HG02759 (cell line): ENCODE data around the gene SNN.

Source experiments
- ATAC-seq: cut with Tn5 transposase; IDR thresholded peaks from one replicate; pipeline ENCODE4 v1.9.1; 2021; ENCODE audit warnings: mild to moderate bottlenecking, moderate library complexity; ENCODE audit not compliant: unreplicated experiment

Gene SNN

DNA sequence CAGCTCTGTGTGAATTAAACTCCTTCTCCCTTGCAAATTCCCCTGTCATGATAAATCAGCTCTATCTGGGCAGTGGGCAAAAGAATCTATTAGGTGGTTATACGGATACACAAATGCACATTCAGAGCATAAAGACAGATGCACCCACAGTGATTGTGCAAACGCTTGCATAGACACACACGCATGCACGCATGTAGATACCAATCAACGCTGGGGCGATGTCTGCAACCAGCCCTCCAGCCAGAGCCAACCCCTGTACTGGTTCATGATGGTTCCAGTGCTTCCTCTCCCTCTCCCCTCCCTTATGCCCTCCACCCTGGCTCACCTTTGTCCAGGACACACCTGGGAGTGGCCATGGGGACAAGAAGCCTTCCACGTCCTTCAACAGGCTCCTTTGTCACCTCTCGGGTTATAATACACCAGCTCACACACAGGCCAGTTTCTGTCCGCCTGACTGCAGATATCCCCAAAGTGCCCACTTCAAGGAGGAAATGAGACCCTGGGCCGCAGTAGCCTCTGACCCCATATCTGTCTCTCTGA lies 33.1 kb upstream of the SNN start:
- ATAC-seq, result no peak

DNA sequence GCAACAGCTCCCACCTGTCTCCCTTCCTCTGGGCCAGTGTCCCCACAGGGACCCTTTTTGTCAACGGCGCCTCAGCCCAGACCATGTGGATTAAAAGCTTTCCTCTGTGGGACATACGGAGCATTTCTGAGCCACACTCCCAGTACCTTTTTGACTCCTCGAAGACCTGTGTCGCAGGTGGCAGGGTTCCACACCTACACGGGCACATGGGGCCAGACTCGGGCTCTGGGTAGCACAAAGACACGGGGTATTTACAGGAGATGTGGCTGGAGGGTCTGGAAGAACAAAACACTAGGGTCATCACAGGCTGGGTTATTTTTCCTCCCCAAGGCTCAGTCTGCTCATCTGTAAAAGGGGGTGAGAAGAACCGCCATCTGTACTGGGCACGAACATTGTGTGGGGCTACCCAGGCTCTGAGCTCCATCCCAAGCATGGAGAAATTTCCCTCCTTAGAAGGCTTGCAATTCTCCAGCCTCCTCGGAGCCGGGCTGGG lies 32.5 kb upstream of the SNN start:
- no peak for ATAC-seq

DNA sequence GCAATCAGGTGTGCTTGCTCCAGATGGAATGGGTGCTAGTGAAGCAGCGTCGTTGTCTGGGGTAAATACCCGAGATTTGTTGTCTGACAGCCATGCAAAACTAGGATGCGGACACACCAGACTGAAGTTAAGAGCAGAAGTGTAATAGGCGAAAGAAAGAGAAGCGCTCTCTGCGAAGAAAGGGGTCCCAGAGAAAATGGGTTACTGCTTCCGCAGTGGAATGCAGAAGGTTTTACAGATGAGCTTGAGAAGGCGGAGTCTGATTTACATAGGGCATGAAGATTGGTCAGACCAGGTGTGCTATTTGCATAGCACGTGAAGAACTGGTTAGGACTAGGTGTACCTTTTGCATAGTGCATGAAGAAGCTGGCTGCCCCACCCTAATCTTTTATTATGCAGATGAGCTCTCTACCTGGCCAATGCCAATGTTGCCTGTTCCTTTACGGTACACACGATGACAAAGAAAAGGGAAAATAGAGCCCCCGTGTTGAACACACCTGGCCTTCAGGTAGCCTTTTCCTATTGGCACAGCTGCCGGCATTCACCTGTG lies 32.0 kb upstream of the SNN start:
- no peak for ATAC-seq

DNA sequence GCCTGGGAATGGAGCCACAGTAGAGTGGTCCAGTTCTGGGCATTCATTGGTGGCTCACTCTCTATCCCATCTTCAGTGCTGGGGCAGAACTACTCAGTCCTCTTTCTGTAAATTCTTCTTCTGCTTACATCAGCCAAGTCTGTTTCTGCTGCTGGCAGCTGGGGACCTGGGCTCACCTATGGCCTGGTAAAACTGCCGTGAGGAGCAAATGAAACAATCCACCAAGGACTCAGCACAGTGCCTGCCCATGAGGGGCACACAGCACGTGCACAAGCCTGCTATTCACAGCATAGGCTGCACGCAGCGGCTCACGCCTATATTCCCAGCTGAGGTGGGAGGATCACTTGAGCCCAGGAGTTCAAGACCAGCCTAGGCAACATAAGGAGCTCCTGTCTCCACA lies 30.9 kb upstream of the SNN start:
- ATAC-seq, result no peak

DNA sequence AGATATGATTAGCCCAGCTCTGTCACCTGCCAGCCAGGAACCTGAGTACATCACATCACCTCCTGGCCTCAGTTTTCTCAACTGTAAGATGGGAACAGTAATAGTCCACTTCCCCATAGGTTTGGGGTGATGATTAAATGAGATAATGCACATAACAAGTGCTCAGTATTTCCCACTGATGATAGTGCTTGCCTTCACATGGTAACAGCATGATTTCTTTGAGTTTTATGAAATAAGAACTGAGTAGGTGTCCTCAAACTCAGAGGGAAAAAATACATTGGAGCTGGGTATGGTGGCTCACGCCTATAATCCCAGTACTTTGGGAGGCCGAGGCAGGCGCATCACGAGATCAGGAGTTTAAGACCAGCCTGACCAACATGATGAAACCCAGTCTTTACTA lies 30.1 kb upstream of the SNN start:
- ATAC-seq, result no peak

DNA sequence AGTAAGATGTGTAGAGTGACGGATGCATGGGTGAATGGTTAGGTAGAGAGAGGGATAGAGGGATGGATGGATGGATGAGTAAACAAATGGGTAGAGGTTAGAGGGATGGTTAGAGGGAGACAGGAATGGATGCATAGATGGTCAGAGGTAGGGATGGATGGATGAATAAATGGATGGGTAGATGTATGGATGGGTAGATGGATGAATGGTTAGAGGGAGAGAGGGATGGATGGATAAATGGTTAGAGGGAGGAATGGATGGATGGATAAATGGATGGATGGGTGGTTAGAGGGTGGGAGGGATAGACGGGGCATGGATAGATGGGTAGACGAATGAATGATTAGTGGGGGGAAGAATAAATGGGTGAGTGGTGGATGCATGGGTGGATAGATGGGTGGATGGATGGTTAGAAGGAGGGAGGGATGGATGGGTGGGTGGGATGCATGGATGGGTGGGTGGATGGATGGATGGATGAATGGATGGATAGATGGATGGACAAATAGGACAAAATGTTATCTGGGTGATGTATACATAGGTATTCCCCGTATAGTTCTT lies 29.2 kb upstream of the SNN start:
- ATAC-seq, result no peak

DNA sequence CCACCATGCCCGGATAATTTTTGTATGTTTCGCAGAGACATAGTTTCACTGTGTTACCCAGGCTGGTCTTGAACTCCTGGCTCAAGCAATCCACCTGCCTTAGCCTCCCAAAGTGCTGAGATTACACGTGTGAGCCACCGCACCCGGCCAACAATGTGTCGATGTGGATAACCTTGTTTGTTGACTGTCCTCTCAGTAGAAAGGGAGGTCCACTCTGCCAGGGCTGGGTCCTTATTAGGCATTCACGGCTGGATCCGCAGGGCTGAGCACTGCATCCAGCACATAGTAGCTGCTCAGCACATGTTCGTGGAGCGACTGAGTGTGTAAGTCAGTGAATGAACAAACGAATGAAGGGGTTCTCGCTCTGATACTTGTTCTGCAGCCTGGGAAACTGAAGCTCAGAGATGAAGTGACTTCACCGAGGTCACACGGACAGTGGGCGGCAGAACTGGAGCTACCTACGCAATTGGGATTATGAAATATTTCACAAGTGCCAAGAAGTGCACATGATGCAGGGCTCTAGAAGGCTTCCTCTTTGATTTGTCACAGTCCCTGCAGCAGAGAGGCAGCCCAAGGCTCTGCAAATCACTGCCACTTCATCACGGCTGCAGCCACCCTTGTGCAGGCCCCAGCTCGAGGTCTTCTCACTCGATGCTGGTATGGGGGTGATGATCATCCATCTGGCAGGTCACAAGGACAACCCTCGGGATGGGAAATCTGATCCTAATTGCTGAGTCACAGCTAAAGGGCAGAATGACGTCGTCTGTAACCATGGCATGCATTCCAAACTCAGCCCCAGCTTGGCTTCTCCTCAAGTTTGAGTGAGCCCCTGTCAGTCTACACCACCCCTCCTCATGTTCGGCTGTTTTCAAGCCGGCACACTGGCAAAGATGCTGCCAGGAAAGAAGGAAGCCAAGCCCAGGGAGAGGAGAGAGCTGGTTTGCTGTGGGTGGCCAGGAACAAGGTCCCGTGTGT lies 28.0 kb upstream of the SNN start:
- no peak for ATAC-seq

DNA sequence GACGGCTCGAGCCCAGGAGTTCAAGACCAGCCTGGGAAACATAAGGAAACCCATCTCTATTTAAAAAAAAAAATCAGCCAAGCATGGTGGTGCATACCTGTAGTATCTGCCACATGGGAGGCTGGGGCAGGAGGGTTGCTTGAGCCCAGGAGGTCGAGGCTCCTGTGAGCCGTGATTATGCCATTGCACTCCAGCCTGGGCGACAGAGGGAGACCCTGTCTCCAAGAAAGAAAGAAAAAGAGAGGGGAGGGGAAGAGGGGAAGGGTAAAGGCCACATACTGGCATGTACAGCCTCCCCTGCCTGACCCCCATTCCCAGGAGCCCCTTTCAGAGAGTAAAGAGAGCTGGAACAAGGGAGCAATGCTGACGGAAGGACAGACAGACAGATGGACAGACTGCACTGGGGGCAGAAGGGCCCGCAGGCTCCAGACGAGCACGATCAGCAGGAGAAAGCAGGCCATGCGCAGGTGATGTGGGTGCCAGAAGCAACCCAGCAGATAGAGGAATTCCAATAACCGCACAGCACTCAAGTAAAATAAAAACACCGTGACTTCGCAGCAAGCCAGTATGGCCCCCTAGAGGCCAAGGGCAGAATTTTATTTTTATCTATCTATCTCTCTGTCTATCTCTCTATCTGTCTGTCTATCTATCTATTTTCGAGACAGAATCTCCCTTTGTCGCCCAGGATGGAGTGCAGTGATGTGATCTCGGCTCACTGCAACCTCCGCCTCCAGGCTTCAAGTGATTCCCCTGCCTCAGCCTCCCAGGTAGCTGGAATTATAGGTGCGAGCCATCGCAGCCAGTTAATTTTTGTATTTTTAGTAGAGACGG lies 27.1 kb upstream of the SNN start:
- ATAC-seq, result no peak

DNA sequence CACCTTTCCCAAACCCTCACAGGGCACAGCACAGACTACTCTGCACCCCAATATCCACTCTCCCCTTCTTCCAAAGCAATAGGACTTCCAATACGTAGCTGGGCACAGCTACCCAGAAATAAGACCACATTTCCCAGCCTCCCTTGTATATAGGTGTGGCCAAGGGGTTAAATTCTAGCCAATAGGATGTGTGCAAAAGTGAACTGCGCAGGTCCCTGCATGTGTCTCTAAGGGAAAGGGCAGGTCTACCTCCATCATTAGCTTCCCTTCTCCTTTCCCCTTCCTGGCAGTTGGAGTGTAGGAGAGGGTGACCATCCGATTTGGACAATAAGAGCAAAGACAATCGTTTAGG lies 25.5 kb upstream of the SNN start:
- no peak for ATAC-seq

DNA sequence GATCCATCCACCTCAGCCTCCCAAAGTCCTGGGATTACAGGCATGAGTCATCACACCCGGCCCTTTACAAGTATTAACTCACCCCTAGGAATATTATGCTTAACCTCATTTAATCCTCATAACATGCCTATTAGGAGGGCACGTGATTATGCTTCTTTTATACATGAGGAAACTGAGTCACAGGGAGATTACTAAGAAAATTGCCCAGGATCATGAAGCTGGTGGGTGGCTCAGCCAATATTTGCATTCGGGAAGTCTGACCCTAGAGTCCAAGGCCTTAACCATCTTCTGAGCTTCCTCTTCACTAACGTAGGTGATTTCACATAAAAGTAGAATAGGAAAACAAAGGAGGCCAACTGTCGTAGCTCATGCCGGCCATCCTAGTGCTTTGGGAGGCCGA lies 19.0 kb upstream of the SNN start:
- no peak for ATAC-seq

DNA sequence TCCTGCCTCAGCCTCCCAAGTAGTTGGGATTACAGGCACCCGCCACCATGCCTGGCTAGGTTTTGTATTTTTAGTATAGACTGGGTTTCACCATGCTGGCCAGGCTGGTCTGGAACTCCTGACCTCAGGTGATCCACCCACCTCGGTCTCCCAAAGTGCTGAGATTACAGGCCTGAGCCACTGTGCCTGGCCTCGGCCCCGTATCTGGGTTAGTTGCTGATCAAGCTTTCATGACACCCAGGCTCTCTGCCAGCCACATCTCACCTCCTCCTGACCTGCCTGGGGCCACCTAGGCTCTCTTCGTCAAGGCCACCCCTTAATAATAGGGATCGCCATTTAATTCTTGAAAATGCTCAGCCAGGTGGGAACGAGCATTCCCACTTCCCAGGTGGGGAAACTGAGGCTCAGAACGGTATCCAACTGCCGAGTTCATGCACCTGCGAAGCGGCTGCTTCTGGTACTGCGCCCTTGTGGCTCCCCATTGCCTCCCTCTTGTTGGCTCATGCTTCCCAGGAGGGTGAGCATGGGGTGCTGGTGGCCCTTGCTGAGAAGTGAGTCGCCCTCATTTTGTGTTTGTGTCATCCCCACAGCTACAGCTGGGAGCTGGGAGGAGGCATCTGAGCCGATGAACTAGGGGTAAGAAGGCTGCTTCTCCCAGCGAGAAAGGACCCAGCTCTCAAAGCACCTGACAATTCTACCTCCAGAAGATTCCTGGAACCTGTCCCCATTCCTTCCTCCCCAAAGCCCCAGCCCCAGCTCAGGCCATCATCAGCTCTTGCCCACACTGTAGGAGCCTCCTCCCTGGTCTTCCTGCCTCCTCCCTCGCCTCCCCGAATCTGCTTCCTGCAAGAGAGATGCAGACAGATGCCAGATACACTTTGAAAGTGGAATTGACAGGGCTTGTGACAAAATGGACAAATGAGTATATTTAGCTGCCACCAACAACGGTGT lies 17.3 kb upstream of the SNN start:
- ATAC-seq, result no peak

DNA sequence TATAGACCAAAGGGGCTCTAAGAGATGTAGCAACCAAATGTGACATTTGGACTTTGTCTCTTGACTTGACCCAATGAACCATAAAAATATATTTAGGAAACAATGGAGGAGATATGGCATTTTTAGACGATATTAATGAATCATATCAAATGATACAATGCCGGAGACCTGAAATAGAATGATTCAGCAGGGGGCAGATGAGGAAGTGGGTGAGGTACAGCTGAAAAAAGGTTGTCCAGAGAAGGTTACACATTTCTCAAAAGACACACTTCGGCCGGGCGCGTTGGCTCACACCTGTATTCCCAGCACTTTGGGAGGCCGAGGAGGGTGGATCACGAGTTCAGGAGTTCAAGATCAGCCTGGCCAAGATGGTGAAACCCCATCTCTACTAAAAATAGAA lies 16.5 kb upstream of the SNN start:
- ATAC-seq, result no peak

DNA sequence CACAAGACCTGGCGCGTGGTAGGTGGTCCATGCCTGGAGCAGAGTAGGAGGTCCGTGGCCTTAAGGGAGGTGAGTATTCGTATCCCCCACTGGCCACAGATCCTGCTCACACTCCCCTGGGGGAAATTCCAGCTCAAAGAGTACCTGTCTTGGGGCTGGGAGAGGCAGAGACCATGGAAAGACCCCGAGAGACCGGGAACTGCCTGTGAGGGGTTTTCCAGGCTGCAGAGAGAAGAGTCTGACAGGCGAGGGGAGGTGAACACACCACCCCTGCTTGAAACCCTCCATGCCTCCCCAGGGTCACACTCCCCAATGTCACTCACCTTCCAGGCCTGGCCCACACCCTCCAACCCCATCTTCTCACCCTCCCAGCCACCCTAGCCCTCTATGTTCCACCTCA lies 12.6 kb upstream of the SNN start:
- ATAC-seq, result no peak

DNA sequence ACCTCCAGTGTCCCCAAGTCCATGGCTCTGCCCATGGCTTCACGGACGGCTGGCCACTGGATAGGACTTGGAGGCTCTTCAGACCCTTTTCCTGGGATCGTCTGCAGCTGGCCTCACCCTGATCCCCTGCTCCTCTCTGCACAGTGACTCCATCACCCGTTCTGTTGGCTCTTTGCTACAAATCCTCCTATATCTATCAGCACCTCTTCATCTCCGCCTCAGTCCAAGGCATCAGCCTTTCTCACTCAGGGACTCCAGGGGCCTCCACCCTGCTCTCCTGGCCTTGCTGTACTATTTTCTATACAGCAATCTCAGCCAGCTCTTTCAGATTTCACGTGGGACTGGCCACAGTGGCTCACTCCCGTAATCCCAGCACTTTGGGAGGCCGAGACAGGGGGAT lies 10.7 kb upstream of the SNN start:
- no peak for ATAC-seq

DNA sequence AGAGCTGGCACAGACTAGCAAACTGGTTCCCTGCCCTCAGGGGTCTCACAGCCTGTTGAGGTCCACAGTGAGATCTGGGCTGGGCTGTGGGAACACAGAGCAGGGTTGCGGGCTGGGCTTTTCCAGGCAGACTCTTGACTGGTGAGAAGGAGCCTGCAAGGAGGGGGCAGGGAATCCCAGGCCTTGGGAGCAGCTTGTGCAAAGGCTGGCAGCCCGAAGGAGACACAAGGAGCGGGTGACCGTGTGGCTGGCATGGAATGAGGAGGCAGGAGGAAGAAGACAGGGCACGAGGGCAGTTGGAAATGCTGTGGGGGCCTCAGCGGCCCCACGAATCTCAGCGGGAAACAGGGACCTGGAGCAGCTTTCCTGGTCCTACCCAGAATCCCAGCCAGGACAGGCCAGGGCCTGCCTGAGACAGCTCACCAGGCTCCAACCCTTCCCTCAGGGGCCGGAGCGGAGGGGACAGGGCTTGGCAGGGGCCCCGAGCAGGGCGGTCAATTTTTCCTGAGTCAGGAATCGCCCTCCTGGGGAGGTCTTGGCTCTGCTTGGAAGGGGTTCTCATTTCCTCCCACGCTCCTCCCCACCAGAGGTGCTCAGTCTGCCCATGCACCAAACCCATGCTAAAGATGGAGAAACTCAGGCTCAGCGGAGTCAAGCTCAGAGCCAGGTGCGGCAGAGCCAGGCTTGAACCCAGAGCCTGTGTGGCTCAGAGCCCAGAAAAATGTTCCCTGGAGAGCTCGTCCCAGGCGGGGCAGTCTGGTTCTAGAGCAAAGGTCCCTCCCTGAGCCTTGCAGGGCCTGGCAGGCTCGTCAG lies 9.2 kb upstream of the SNN start:
- no peak for ATAC-seq

DNA sequence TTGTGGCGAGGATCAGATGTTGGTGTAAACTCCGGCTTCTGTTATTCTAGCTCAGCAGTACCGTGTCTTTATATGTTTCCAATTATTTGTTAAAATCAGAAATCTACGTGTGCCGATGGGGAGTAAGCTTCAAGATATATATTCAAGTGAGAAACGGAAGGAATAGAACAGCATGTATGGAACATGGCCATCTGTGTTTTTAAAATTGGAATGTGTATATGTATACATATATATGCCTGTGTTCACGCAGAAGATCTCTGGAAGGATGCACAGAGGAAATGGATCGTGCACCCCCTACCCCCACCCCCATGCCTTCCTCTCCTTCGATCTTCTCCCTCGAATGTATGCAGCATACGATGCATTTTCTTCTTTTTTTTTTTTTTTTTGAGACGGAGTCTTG lies 7.7 kb upstream of the SNN start:
- ATAC-seq, result no peak

DNA sequence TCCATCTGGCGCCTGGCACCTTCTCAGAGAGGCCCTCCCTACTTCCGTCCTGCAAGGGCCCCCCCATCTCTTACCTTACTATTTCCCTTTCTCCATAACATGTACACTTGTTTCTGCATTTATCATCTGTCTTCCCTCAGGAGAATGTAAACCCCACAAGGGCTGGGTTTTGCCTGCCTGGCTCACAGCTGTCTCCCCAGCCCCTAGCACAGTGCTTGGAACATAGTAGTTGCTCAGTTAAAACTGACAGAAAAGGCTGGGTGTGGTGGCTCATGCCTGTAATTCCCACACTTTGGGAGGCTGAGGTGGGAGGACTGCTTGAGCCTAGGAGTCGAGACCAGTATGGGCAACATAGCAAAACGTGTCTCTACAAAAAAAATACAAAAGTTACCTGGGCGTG lies 5.7 kb upstream of the SNN start:
- no peak for ATAC-seq

DNA sequence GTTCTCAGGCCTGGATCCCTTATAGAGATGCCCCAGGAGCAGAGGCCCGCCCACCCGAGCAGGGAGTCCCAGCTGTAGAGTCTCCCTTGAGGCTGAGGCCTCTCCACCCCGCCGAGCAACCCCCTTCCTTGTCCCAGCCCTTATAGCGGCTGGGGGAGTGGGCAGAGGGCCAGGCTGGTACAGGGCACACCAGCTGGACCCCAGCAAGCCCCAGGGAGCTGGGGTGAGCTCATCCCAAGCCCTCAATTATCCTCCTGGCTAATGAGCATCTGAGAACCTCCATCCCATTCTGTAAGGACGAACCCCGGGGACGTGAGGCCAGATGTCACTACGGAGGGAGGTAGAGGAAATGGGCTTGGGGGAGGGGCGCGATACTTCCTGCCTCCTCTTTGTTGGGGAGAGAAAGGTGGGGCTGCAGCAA lies 3.2 kb upstream of the SNN start:
- no peak for ATAC-seq
